SU-DHL-6 (cell line): ENCODE measurements around the gene DYNC1H1.

Experiments
- H2AFZ ChIP-seq: fragments of 200-600 bp; sonication (generic); 2 replicates; pipeline ENCODE4 v1.6.1; 2014; ENCODE audit warnings: low read depth, mild to moderate bottlenecking, moderate library complexity, mixed read lengths, antibody characterized with exemption, low read length; ENCODE audit not compliant: severe bottlenecking
- H3F3A ChIP-seq: fragments of 200-600 bp; shearing (Covaris generic); 2 replicates; pipeline ENCODE4 v1.6.0; 2016; ENCODE audit warnings: antibody characterized with exemption, mild to moderate bottlenecking; ENCODE audit not compliant: insufficient read depth
- H3K27ac ChIP-seq: fragments of 200-600 bp; sonication (generic); 2 replicates; pipeline ENCODE4 v1.5.1; 2016; ENCODE audit warnings: low read depth, mild to moderate bottlenecking, low read length, moderate library complexity, mixed read lengths
- H3K27me3 ChIP-seq: fragments of 200-600 bp; sonication (generic), shearing (Covaris generic); 2 replicates; pipeline ENCODE4 v1.6.0; 2014; ENCODE audit warnings: mild to moderate bottlenecking, low read length
- H3K36me3 ChIP-seq: fragments of 200-600 bp; sonication (generic); 2 replicates; pipeline ENCODE4 v1.6.1; 2014; ENCODE audit warnings: mild to moderate bottlenecking, low read length, mixed read lengths
- H3K4me2 ChIP-seq: fragments of 300-600, 200-600 bp; shearing (Covaris generic), sonication (generic); 2 replicates; pipeline ENCODE4 v1.6.0; 2014; ENCODE audit warnings: low read length, low read depth, mild to moderate bottlenecking; ENCODE audit not compliant: poor library complexity, severe bottlenecking
- H3K4me3 ChIP-seq: fragments of 200-600 bp; sonication (generic); 2 replicates; pipeline ENCODE4 v1.5.1; 2014; ENCODE audit warnings: antibody characterized with exemption, low read length, mild to moderate bottlenecking, mixed read lengths; ENCODE audit not compliant: insufficient read depth, poor library complexity, severe bottlenecking
- H3K79me2 ChIP-seq: fragments of 200-600 bp; sonication (generic); 2 replicates; pipeline ENCODE4 v1.6.1; 2014; ENCODE audit warnings: mild to moderate bottlenecking, low read length, moderate library complexity; ENCODE audit not compliant: insufficient read depth
- H3K9ac ChIP-seq: fragments of 200-600 bp; sonication (generic); 2 replicates; pipeline ENCODE4 v1.7.0; 2014; ENCODE audit warnings: mild to moderate bottlenecking, low read length
- H3K9me2 ChIP-seq: fragments of 200-600 bp; sonication (generic); replicated peaks from 2 replicates; pipeline ENCODE4 v1.6.1; 2014; ENCODE audit warnings: low read length; ENCODE audit not compliant: insufficient read depth
- H3K9me3 ChIP-seq: fragments of 200-600 bp; sonication (generic); 2 replicates; pipeline ENCODE4 v1.6.1; 2014; ENCODE audit warnings: low read length, mixed read lengths; ENCODE audit not compliant: insufficient read depth
- H4K20me1 ChIP-seq: fragments of 200-600 bp; sonication (generic); 2 replicates; pipeline ENCODE4 v1.6.1; 2014; ENCODE audit warnings: low read depth, mild to moderate bottlenecking, antibody characterized with exemption, low read length, moderate library complexity, mixed read lengths
- CTCF ChIP-seq: fragments of 200-600 bp; sonication (generic); IDR thresholded peaks from one replicate; pipeline ENCODE4 v1.5.1; 2017; ENCODE audit warnings: antibody characterized with exemption, mild to moderate bottlenecking, low read length, moderate library complexity; ENCODE audit not compliant: insufficient read depth, poor library complexity, severe bottlenecking
- EZH2phosphoT487 ChIP-seq: fragments of 200-600 bp; sonication (generic), shearing (Covaris generic); conservative IDR thresholded peaks from 2 replicates; pipeline ENCODE4 v1.6.1; 2018; ENCODE audit warnings: mild to moderate bottlenecking, antibody characterized with exemption, low read length, moderate library complexity, mixed read lengths

DYNC1H1 gene

GRCh38 chr14:102097441-102098135 lies 133.2 kb downstream of the DYNC1H1 start:
- Histone ChIP-seq H3K9me3 (no peaks in the 10 kb centered on the region), H3K9me2 (no peaks in the 10 kb centered on the region), H3K27ac (no peak overlapping the region), H3K36me3 (no peaks in the 10 kb centered on the region), H3K27me3 (no peaks in the 10 kb centered on the region), H3K79me2 (no peaks in the 10 kb centered on the region), H3K4me3 (no peak overlapping the region), H4K20me1 (no peaks in the 10 kb centered on the region), H3K9ac (no peak overlapping the region), H3F3A (no peaks in the 10 kb centered on the region), H2AFZ (no peak overlapping the region), H3K4me2 (no peak overlapping the region)
- TF ChIP-seq EZH2phosphoT487 (no peak), CTCF (no peak)

- Histone ChIP-seq H3K9me2 (no peaks in the 10 kb centered on the region), H3K4me3 (no peak overlapping the region), H3K9ac (no peak overlapping the region), H3K4me2 (no peak overlapping the region), H3K36me3 (no peaks in the 10 kb centered on the region), H3K27me3 (no peaks in the 10 kb centered on the region), H3K79me2 (no peaks in the 10 kb centered on the region), H4K20me1 (no peaks in the 10 kb centered on the region), H3F3A (no peaks in the 10 kb centered on the region), H2AFZ (no peak overlapping the region), H3K27ac (no peak overlapping the region), H3K9me3 (no peaks in the 10 kb centered on the region)
- TF ChIP-seq CTCF (no peak), EZH2phosphoT487 (no peak)
These were observed 138.8 kb downstream of the DYNC1H1 start for GRCh38 chr14:102103062-102103695.

- Histone ChIP-seq H3K36me3 (no peaks in the 10 kb centered on the region), H3K27ac (no peak overlapping the region), H3K9me3 (no peaks in the 10 kb centered on the region), H4K20me1 (no peaks in the 10 kb centered on the region), H3K4me2 (no peak overlapping the region), H3K4me3 (no peak overlapping the region), H3K9me2 (no peaks in the 10 kb centered on the region), H3K79me2 (no peaks in the 10 kb centered on the region), H3F3A (no peaks in the 10 kb centered on the region), H3K27me3 (no peaks in the 10 kb centered on the region), H2AFZ (no peak overlapping the region), H3K9ac (no peak overlapping the region)
- TF ChIP-seq EZH2phosphoT487 (no peak), CTCF (no peak)
These were observed 141.0 kb downstream of the DYNC1H1 start for GRCh38 chr14:102105369-102105768.
